Left lung (tissue), 10 donors: Measurements from ENCODE around the gene RIPK3. TPM values are rescaled to one million over a fixed set of nuclear protein-coding genes. Genes with fewer than 3 reads are reported as not detected.

Experiments used
- ATAC-seq: fragments of 200-7000 bp; cut with Tn5 transposase; one replicate; pipeline ENCODE4 v1.9.1; 2020; ENCODE audit warnings: moderate library complexity
- DNase-seq, 4 donors: peaks; one replicate each; pipeline ENCODE4 v3.0.0-alpha.2; 2013 to 2020
- H3K27ac ChIP-seq, 2 donors: fragments of 200-600 bp; sonication (generic) in 1 of 2; one replicate each; pipeline versions ENCODE4 v1.5.0 to v1.8.0; 2020 to 2021
- H3K27me3 ChIP-seq, 2 donors: fragments of 200-600 bp; sonication (generic) in 1 of 2; one replicate each; pipeline versions ENCODE4 v1.5.0 to v1.8.0; 2020 to 2021
- H3K36me3 ChIP-seq, 2 donors: fragments of 200-600 bp; sonication (generic) in 1 of 2; one replicate each; pipeline versions ENCODE4 v1.5.0 to v1.8.0; 2020 to 2021
- H3K4me1 ChIP-seq, 2 donors: fragments of 200-600 bp; one replicate each; pipeline ENCODE4 v1.8.0; 2021
- H3K4me3 ChIP-seq, 2 donors: fragments of 200-600 bp; sonication (generic) in 1 of 2; one replicate each; pipeline versions ENCODE4 v1.5.0 to v1.8.0; 2020 to 2021; ENCODE audit warnings: mild to moderate bottlenecking in 1 of 2
- H3K9me3 ChIP-seq, 2 donors: fragments of 200-600 bp; sonication (generic) in 1 of 2; one replicate each; pipeline versions ENCODE4 v1.5.0 to v1.8.0; 2020 to 2021
- CTCF ChIP-seq, 2 donors: fragments of 200-600 bp; sonication (generic) in 1 of 2; IDR thresholded peaks; one replicate each; pipeline versions ENCODE4 v1.5.0 to v1.8.0; 2021; ENCODE audit warnings: antibody characterized with exemption in 2 of 2
- intact Hi-C, 2 donors: fragments of 100-400 bp; cut with DNase I; formaldehyde crosslinking; loops; one replicate each; pipeline versions ENCODE4 v1.11.2 to v1.14.2; 2022
- polyA plus RNA-seq, 6 donors: library from polyadenylated mRNA; unstranded; fragments of 120-200 nt; gene quantifications; one replicate each; pipeline ENCODE4 v1.2.1, GENCODE V29; 2013; ENCODE audit not compliant: insufficient read length in 6 of 6
- total RNA-seq, 2 donors: library from RNA; stranded (reverse); fragmentation: NEBNext Ultra II Directional; extraction: Animal tissue kit (Norgen Biotek cat#: 25700); gene quantifications; one replicate each; pipeline ENCODE4 v1.2.1, GENCODE V29; 2021
- donor health status: DM: no; HTN: yes; CAD: no.
- donor health status: DM: no; HTN: no; CAD: no.

Gene RIPK3
- total and polyA plus RNA-seq, 8 donors = 2.4 to 26.3 (median 3.3) TPM

GRCh38 chr14:24312736-24313507 is 26.9 kb downstream of the RIPK3 start:
- ATAC-seq (no peak), DNase-seq (peak in 2 of 4 donors; percentile 31 to 72)
- Histone ChIP-seq H3K27me3 (peaks cover 0 to 16% of the 10 kb centered on the region in 2 donors), H3K4me3 (peak overlapping the region in 1 of 2 donors; percentile 64), H3K36me3 (peaks cover 0 to 14% of the 10 kb centered on the region in 2 donors), H3K4me1 (peaks cover 38 to 100% of the 10 kb centered on the region in 2 donors), H3K9me3 (no peaks in the 10 kb centered on the region), H3K27ac (peak overlapping the region; percentile 86 to 95)
- intact Hi-C loops = no loop called here
- no peak for TF ChIP-seq CTCF (IDR thresholded peaks at IDR 0.05)

- peak overlapping the region; percentile 86 to 95 for H3K27ac ChIP-seq
- ATAC-seq (no peak), DNase-seq (no peak)
- peaks cover 0 to 16% of the 10 kb centered on the region in 2 donors for H3K27me3 ChIP-seq
- H3K4me1 ChIP-seq = peaks cover 38 to 96% of the 10 kb centered on the region in 2 donors
- TF ChIP-seq CTCF (IDR thresholded peaks at IDR 0.05) = peak in 1 of 2 donors; percentile 16
- peaks cover 0 to 20% of the 10 kb centered on the region in 2 donors for H3K36me3 ChIP-seq
- intact Hi-C loops = no loop called here
- H3K4me3 ChIP-seq = peak overlapping the region in 1 of 2 donors; percentile 64
- no peaks in the 10 kb centered on the region for H3K9me3 ChIP-seq
Measured at GRCh38 chr14:24311837-24312615, 27.8 kb downstream of the RIPK3 start.

- peak; percentile 65 to 94 (median 82) for DNase-seq
- Histone ChIP-seq H3K4me3 (peak within 1 kb of the TSS; percentile 59 to 64), H3K4me1 (peaks cover 28 to 85% of the 10 kb centered on the region in 2 donors), H3K36me3 (peaks cover 0 to 23% of the 10 kb centered on the region in 2 donors), H3K9me3 (no peaks in the 10 kb centered on the region), H3K27ac (peak within 1 kb of the TSS; percentile 86 to 95), H3K27me3 (peaks cover 0 to 5% of the 10 kb centered on the region in 2 donors)
- intact Hi-C loops = no loop called here
- TF ChIP-seq CTCF (IDR thresholded peaks at IDR 0.05) = peak; percentile 22 to 40
- ATAC-seq = peak; percentile 82
Measured at GRCh38 chr14:24310646-24311604, 28.9 kb downstream of the RIPK3 start, which contains the start of gene LTB4R. Gene LTB4R (plus strand): TSS chr14:24311502. CDS start chr14:24315652, 4,150 bp downstream.

GRCh38 chr14:24310265-24310645 is 29.5 kb downstream of the RIPK3 start:
- Histone ChIP-seq H3K4me1 (peaks cover 28 to 78% of the 10 kb centered on the region in 2 donors), H3K4me3 (peak overlapping the region; percentile 59 to 64), H3K27ac (peak overlapping the region; percentile 86 to 95), H3K9me3 (no peaks in the 10 kb centered on the region), H3K27me3 (no peaks in the 10 kb centered on the region), H3K36me3 (peaks cover 0 to 27% of the 10 kb centered on the region in 2 donors)
- intact Hi-C loops = no loop called here
- DNase-seq (no peak), ATAC-seq (no peak)
- no peak for TF ChIP-seq CTCF (IDR thresholded peaks at IDR 0.05)
